ENCODE measurements around the gene JAG1.

JAG1 gene

GRCh38 chr20:10673842-10674683 is at the start of gene JAG1:
Gene JAG1 (minus strand): TSS chr20:10673999. CDS start chr20:10673530, 469 bp downstream.
- peak; percentile 29 for DNase-seq (ENCODE audit: low read depth)

- DNase-seq (ENCODE audit: low read depth) = no peak
Measured at GRCh38 chr20:10721976-10722375, 48.2 kb upstream of the JAG1 start.

GRCh38 chr20:10721137-10721896 is 47.5 kb upstream of the JAG1 start:
- DNase-seq (ENCODE audit: low read depth) = no peak

GRCh38 chr20:10720565-10720964 is 46.8 kb upstream of the JAG1 start:
- DNase-seq (ENCODE audit: low read depth) = no peak

- DNase-seq (ENCODE audit: low read depth) = no peak
Measured at GRCh38 chr20:10719740-10720385, 46.1 kb upstream of the JAG1 start.

- DNase-seq (ENCODE audit: low read depth) = no peak
Measured at GRCh38 chr20:10718661-10719060, 44.9 kb upstream of the JAG1 start.

- no peak for DNase-seq (ENCODE audit: low read depth)
Measured at GRCh38 chr20:10716855-10717254, 43.1 kb upstream of the JAG1 start.

GRCh38 chr20:10715035-10715434 is 41.2 kb upstream of the JAG1 start:
- no peak for DNase-seq (ENCODE audit: low read depth)

GRCh38 chr20:10714236-10714975 is 40.6 kb upstream of the JAG1 start:
- DNase-seq (ENCODE audit: low read depth) = no peak

GRCh38 chr20:10713161-10713560 is 39.4 kb upstream of the JAG1 start:
- no peak for DNase-seq (ENCODE audit: low read depth)

GRCh38 chr20:10711903-10712451 is 38.2 kb upstream of the JAG1 start:
- no peak for DNase-seq (ENCODE audit: low read depth)

GRCh38 chr20:10710991-10711775 is 37.4 kb upstream of the JAG1 start:
- no peak for DNase-seq (ENCODE audit: low read depth)

- no peak for DNase-seq (ENCODE audit: low read depth)
Measured at GRCh38 chr20:10709916-10710315, 36.1 kb upstream of the JAG1 start.

- no peak for DNase-seq (ENCODE audit: low read depth)
Measured at GRCh38 chr20:10708351-10709185, 34.8 kb upstream of the JAG1 start.

GRCh38 chr20:10707791-10708190 is 34.0 kb upstream of the JAG1 start:
- no peak for DNase-seq (ENCODE audit: low read depth)

- DNase-seq (ENCODE audit: low read depth) = no peak
Measured at GRCh38 chr20:10707068-10707467, 33.3 kb upstream of the JAG1 start.

- DNase-seq (ENCODE audit: low read depth) = no peak
Measured at GRCh38 chr20:10706460-10706811, 32.6 kb upstream of the JAG1 start.

- no peak for DNase-seq (ENCODE audit: low read depth)
Measured at GRCh38 chr20:10705801-10706459, 32.1 kb upstream of the JAG1 start.

GRCh38 chr20:10701607-10702006 is 27.8 kb upstream of the JAG1 start:
- no peak for DNase-seq (ENCODE audit: low read depth)

GRCh38 chr20:10699941-10700340 is 26.1 kb upstream of the JAG1 start:
- no peak for DNase-seq (ENCODE audit: low read depth)

All from activated T-cell treated with anti-CD3 and anti-CD28 coated beads for 1 hour (primary cell).